A549 (cell line): Measurements from ENCODE around the gene KRT32. TPM values are rescaled to one million over a fixed set of nuclear protein-coding genes. Genes with fewer than 3 reads are reported as not detected.
"Not testable (repeated sequence)": the region's sequence is repeated elsewhere in the genome, so short reads cannot be mapped to it uniquely, and the experiment has no call there.

ENCODE experiments used
- ATAC-seq, 2 experiments: fragments of 200-7000 bp in 1 of 2; fragments of >200 bp in 1 of 2; cut with Nextera tagmentation in 1 of 2; cut with Tn5 transposase in 1 of 2; 3 replicates each; pipeline versions ENCODE4 v1.8.0 to v1.9.1; 2018 to 2020; ENCODE audit warnings: mild to moderate bottlenecking in 1 of 2, moderate library complexity in 1 of 2
- CTCF ChIA-PET: fragments of 300-600 bp; sonication (Branson Sonifier 250); formaldehyde crosslinking; extraction: SDS; loops from one replicate; lab custom pipeline; 2021; ENCODE audit warnings: antibody characterized with exemption, inconsistent platforms; lab: Yijun Ruan, JAX
- POLR2A ChIA-PET: fragments of 350-600 bp; formaldehyde crosslinking; extraction: SDS; loops from one replicate; lab custom pipeline; 2021; ENCODE audit warnings: antibody characterized with exemption, inconsistent platforms; lab: Yijun Ruan, JAX
- DNase-seq, 2 experiments: peaks; one replicate each; pipeline versions ENCODE4 v3.0.0 to v3.0.0-alpha.2; 2011 to 2016; ENCODE audit warnings: low read depth in 1 of 2, low spot score in 1 of 2
- FAIRE-seq: peaks from 2 replicates; lab custom pipeline; 2011; peaks lifted over from hg19 to GRCh38; lab: Jason Lieb, UNC
- H3K27ac ChIP-seq, 2 experiments: fragments of >200 bp; sonication (Bioruptor Twin); formaldehyde crosslinking; 3 replicates each; pipeline ENCODE4 v1.5.1; 2016 to 2017
- H3K4me1 ChIP-seq: fragments of >200 bp; sonication (Bioruptor Twin); formaldehyde crosslinking; 3 replicates; pipeline ENCODE4 v1.6.1; 2016
- H3K4me2 ChIP-seq: fragments of >200 bp; sonication (Bioruptor Twin); formaldehyde crosslinking; 3 replicates; pipeline ENCODE4 v1.6.1; 2016
- H3K4me3 ChIP-seq: fragments of >200 bp; sonication (Bioruptor Twin); formaldehyde crosslinking; 3 replicates; pipeline ENCODE4 v1.5.1; 2016
- H3K9me3 ChIP-seq: fragments of >200 bp; sonication (Bioruptor Twin); formaldehyde crosslinking; 3 replicates; pipeline ENCODE4 v1.6.1; 2016
- ATOH8 ChIP-seq: fragments of 250-450 bp; sonication (Bioruptor Pico); IDR thresholded peaks from 2 replicates; pipeline ENCODE4 v1.5.0; 2020; ENCODE audit warnings: low read depth, mild to moderate bottlenecking, moderate library complexity
- BHLHE40 ChIP-seq: IDR thresholded peaks from 2 replicates; pipeline ENCODE4 v1.6.1; 2012; ENCODE audit warnings: low read depth, low read length, inconsistent platforms
- CBX8 ChIP-seq: fragments of 200-600 bp; sonication (generic); IDR thresholded peaks from 2 replicates; pipeline ENCODE4 v1.6.1; 2016
- CEBPB ChIP-seq, 2 experiments: fragments of >200 bp in 1 of 2; sonication (Bioruptor Twin) in 1 of 2; formaldehyde crosslinking in 1 of 2; IDR thresholded peaks; 2 replicates each; pipeline ENCODE4 v1.6.1; 2012 to 2016
- CHD4 ChIP-seq: fragments of 200-600 bp; sonication (generic); IDR thresholded peaks from 2 replicates; pipeline ENCODE4 v1.6.1; 2016; ENCODE audit warnings: antibody characterized with exemption, mild to moderate bottlenecking, borderline replicate concordance
- CTCF ChIP-seq: fragments of >200 bp; sonication (Bioruptor Twin); formaldehyde crosslinking; IDR thresholded peaks from 3 replicates; pipeline ENCODE4 v1.5.1; 2016
- FOSB ChIP-seq: fragments of 250-450 bp; sonication (Bioruptor Pico); IDR thresholded peaks from 2 replicates; pipeline ENCODE4 v1.5.0; 2020; ENCODE audit warnings: mild to moderate bottlenecking, moderate library complexity
- FOSL2 ChIP-seq, 2 experiments: fragments of 450-650 bp in 1 of 2; fragments of >200 bp in 1 of 2; sonication (Bioruptor Twin) in 1 of 2; formaldehyde crosslinking; IDR thresholded peaks; 2 replicates each; pipeline versions ENCODE4 v1.5.0 to v1.6.1; 2016 to 2020; ENCODE audit warnings: mild to moderate bottlenecking in 1 of 2, moderate library complexity in 1 of 2
- FOXS1 ChIP-seq: fragments of 250-450 bp; sonication (Bioruptor Pico); IDR thresholded peaks from 2 replicates; pipeline ENCODE4 v1.5.0; 2020; ENCODE audit warnings: mild to moderate bottlenecking, moderate library complexity
- GATA3 ChIP-seq: IDR thresholded peaks from 2 replicates; pipeline ENCODE4 v1.6.1; 2012; ENCODE audit warnings: borderline replicate concordance
- HDAC2 ChIP-seq: fragments of 200-600 bp; sonication (generic); IDR thresholded peaks from 2 replicates; pipeline ENCODE4 v1.6.1; 2016
- HES2 ChIP-seq: fragments of >200 bp; sonication (Bioruptor Twin); formaldehyde crosslinking; IDR thresholded peaks from 2 replicates; pipeline ENCODE4 v1.6.1; 2016
- HOXA7 ChIP-seq: fragments of 250-450 bp; sonication (Bioruptor Pico); IDR thresholded peaks from 2 replicates; pipeline ENCODE4 v1.5.0; 2020; ENCODE audit warnings: mild to moderate bottlenecking, moderate library complexity
- HOXB13 ChIP-seq: fragments of 250-450 bp; sonication (Bioruptor Pico); IDR thresholded peaks from 2 replicates; pipeline ENCODE4 v1.5.0; 2020; ENCODE audit warnings: low read depth, mild to moderate bottlenecking, moderate library complexity
- JUN ChIP-seq, 2 experiments: fragments of >200 bp; sonication (Bioruptor Twin); formaldehyde crosslinking; IDR thresholded peaks; 2 replicates in 1 of 2; 3 replicates in 1 of 2; pipeline ENCODE4 v1.6.1; 2016 to 2017
- KDM1A ChIP-seq: fragments of 200-600 bp; sonication (generic); IDR thresholded peaks from 2 replicates; pipeline ENCODE4 v1.6.1; 2016; ENCODE audit warnings: low read depth, mild to moderate bottlenecking
- MAFK ChIP-seq: fragments of 450-650 bp; IDR thresholded peaks from 2 replicates; pipeline ENCODE4 v1.6.1; 2014; ENCODE audit not compliant: partially characterized antibody
- MAZ ChIP-seq: fragments of 150-350 bp; IDR thresholded peaks from 2 replicates; pipeline ENCODE4 v1.6.1; 2014; ENCODE audit warnings: antibody characterized with exemption, low read depth, low read length, borderline replicate concordance
- NFE2L2 ChIP-seq: fragments of 150-350 bp; conservative IDR thresholded peaks from 2 replicates; pipeline ENCODE4 v1.6.1; 2014; ENCODE audit warnings: low read length
- NR3C1 ChIP-seq: fragments of >200 bp; sonication (Bioruptor Twin); formaldehyde crosslinking; IDR thresholded peaks from 3 replicates; pipeline ENCODE4 v1.6.1; 2017
- PHF8 ChIP-seq: fragments of 200-600 bp; sonication (generic); IDR thresholded peaks from 2 replicates; pipeline ENCODE4 v1.6.1; 2016; ENCODE audit warnings: low read depth, mild to moderate bottlenecking, antibody characterized with exemption, moderate library complexity, borderline replicate concordance
- RCOR1 ChIP-seq: fragments of 150-350 bp; IDR thresholded peaks from 2 replicates; pipeline ENCODE4 v1.6.1; 2014; ENCODE audit warnings: antibody characterized with exemption, low read length, low read depth
- RFX5 ChIP-seq: fragments of 450-650 bp; IDR thresholded peaks from 2 replicates; pipeline ENCODE4 v1.7.1; 2014; ENCODE audit warnings: antibody characterized with exemption, mild to moderate bottlenecking, moderate library complexity
- SMC3 ChIP-seq: fragments of >200 bp; sonication (Bioruptor Twin); formaldehyde crosslinking; IDR thresholded peaks from 3 replicates; pipeline ENCODE4 v1.6.1; 2018; ENCODE audit warnings: inconsistent platforms
- TP53 ChIP-seq: fragments of 250-450 bp; sonication (Bioruptor Pico); IDR thresholded peaks from 2 replicates; pipeline ENCODE4 v1.5.0; 2021; ENCODE audit warnings: mild to moderate bottlenecking, moderate library complexity
- USF2 ChIP-seq: fragments of 450-650 bp; IDR thresholded peaks from 2 replicates; pipeline ENCODE4 v1.6.1; 2014; ENCODE audit warnings: antibody characterized with exemption
- ZC3H11A ChIP-seq: fragments of 450-650 bp; IDR thresholded peaks from 2 replicates; pipeline ENCODE4 v1.6.1; 2014; ENCODE audit warnings: antibody characterized with exemption, mild to moderate bottlenecking
- ZFP36 ChIP-seq: fragments of 450-650 bp; IDR thresholded peaks from 2 replicates; pipeline ENCODE4 v1.6.1; 2014; ENCODE audit warnings: borderline replicate concordance; ENCODE audit not compliant: partially characterized antibody
- WGBS: methylation state at CpG from one replicate; pipeline ENCODE4 v1.1.6; 2017; ENCODE audit errors: missing lambda C conversion rate; 5-methylcytosine and 5-hydroxymethylcytosine counted together
- polyA plus RNA-seq, 4 experiments: library from polyadenylated mRNA; depleted of rRNA in 3 of 4; stranded (reverse); fragments of >200 nt; fragmentation: RNase III in 1 of 4; extraction: RNeasy Plus Mini Kit Qiagen cat#74134 plus additional on column Dnase treatment in 1 of 4; gene quantifications; 2 replicates in 3 of 4; 3 replicates in 1 of 4; pipeline ENCODE4 v1.2.3, GENCODE V29; 2011 to 2017

The KRT32 gene
- polyA plus RNA-seq, 2 of the 4 experiments (the other 2 are of a cell fraction): not detected

GRCh38 chr17:41434005-41434404 is 33.2 kb downstream of the KRT32 start:
- Histone ChIP-seq H3K4me1 (no peaks in the 10 kb centered on the region), H3K4me2 (no peak overlapping the region), H3K4me3 (no peak overlapping the region), H3K27ac (no peak overlapping the region), H3K9me3 (no peaks in the 10 kb centered on the region)
- no peak for FAIRE-seq
- ChIA-PET CTCF (interaction anchor here (0.8 to 2.0 kb wide), 8 partner anchors 11 to 229 kb away, joined by 3 to 8 read pairs (median 4); no protein-coding TSS in a partner anchor), POLR2A (no interaction called here)
- WGBS: 43% methylated on average over 4 of the region's 4 CpGs
- DNase-seq: no peak
- ATAC-seq: no peak
- TF ChIP-seq TP53 (CRISPR knock-in tag) (no peak), MAFK (no peak), FOXS1 (CRISPR knock-in tag) (no peak), FOSB (no peak), HOXB13 (CRISPR knock-in tag) (no peak), KDM1A (no peak), ZC3H11A (no peak), CEBPB (IDR thresholded peaks at IDR 0.05) (no peak), HOXA7 (no peak)

- peak; percentile 51 for FAIRE-seq
- Histone ChIP-seq H3K4me3 (no peak overlapping the region), H3K9me3 (no peaks in the 10 kb centered on the region), H3K4me1 (no peaks in the 10 kb centered on the region), H3K27ac (no peak overlapping the region), H3K4me2 (no peak overlapping the region)
- 39% methylated on average over 4 of the region's 4 CpGs for WGBS
- ChIA-PET POLR2A (no interaction called here), CTCF (interaction anchor here (0.8 to 2.0 kb wide), 7 partner anchors 12 to 229 kb away, joined by 3 to 8 read pairs (median 4); no protein-coding TSS in a partner anchor)
- TF ChIP-seq JUN (IDR thresholded peaks at IDR 0.05): no peak
- TF ChIP-seq NFE2L2: no peak
- TF ChIP-seq PHF8: no peak
- TF ChIP-seq HDAC2: no peak
- no peak for TF ChIP-seq BHLHE40
- TF ChIP-seq RFX5: no peak
- no peak for TF ChIP-seq CEBPB (IDR thresholded peaks at IDR 0.05)
- TF ChIP-seq RCOR1: no peak
- no peak for TF ChIP-seq HES2
- no peak for TF ChIP-seq USF2
- no peak for ATAC-seq
- DNase-seq: no peak
These were observed 33.6 kb downstream of the KRT32 start for GRCh38 chr17:41433586-41433985.

- CTCF ChIA-PET: interaction anchor here (1.2 to 1.3 kb wide), 2 partner anchors 12 to 118 kb away, joined by 3 to 5 read pairs; no protein-coding TSS in a partner anchor
- H3K4me2 ChIP-seq, DNase-seq, H3K9me3 ChIP-seq, H3K27ac ChIP-seq, H3K4me3 ChIP-seq, FAIRE-seq, ATAC-seq, POLR2A ChIA-PET, H3K4me1 ChIP-seq: not testable (repeated sequence)
- 79% methylated on average over 9 of the region's 9 CpGs for WGBS
These were observed 36.8 kb downstream of the KRT32 start for GRCh38 chr17:41430376-41430775.

GRCh38 chr17:41429667-41430066 is 37.5 kb downstream of the KRT32 start:
- Histone ChIP-seq H3K4me1 (no peaks in the 10 kb centered on the region), H3K4me3 (no peak overlapping the region), H3K9me3 (no peaks in the 10 kb centered on the region), H3K4me2 (no peak overlapping the region), H3K27ac (no peak overlapping the region)
- POLR2A ChIA-PET: no interaction called here
- FAIRE-seq (no peak), DNase-seq (no peak), ATAC-seq (peak in 1 of 2 experiments; percentile 59; a peak in 1 of 6 replicates)
- no peak for TF ChIP-seq ZFP36
- no peak for TF ChIP-seq RFX5
- no peak for TF ChIP-seq FOSB
- TF ChIP-seq CHD4: no peak
- TF ChIP-seq BHLHE40: no peak
- TF ChIP-seq CTCF: no peak
- no peak for TF ChIP-seq FOSL2 (IDR thresholded peaks at IDR 0.05)
- TF ChIP-seq FOSL2 (CRISPR knock-in tag; IDR thresholded peaks at IDR 0.05): no peak
- TF ChIP-seq ATOH8 (CRISPR knock-in tag): no peak
- no peak for TF ChIP-seq GATA3
- TF ChIP-seq CBX8: no peak
- TF ChIP-seq MAZ: no peak
- no peak for TF ChIP-seq NR3C1
- no peak for TF ChIP-seq TP53 (CRISPR knock-in tag)
- TF ChIP-seq SMC3: no peak
- CTCF ChIA-PET: interaction anchor here (1.2 to 1.4 kb wide), 3 partner anchors 12 to 219 kb away, joined by 3 to 5 read pairs (median 3); no protein-coding TSS in a partner anchor
- 82% methylated on average over 7 of the region's 7 CpGs for WGBS
